ENCODE data around the gene ST3GAL4. TPM values are rescaled to one million over a fixed set of nuclear protein-coding genes. Genes with fewer than 3 reads are reported as not detected.

Gene ST3GAL4
- total and polyA plus RNA-seq, 9 of the 15 experiments (the other 6 are each of a cell fraction or from before 2014, with no cell fraction given), result 0.27 to 22.9 (median 10.5) TPM

GRCh38 chr11:126339073-126339862, 16.2 kb upstream of the ST3GAL4 start:
- Histone ChIP-seq H3K9me3 (replicated peaks; ENCODE audit: control insufficient read depth, insufficient read depth, low read depth, low read length) (no peaks in the 10 kb centered on the region), H3K9me1 (ENCODE audit: control insufficient read depth, insufficient read depth, low read length) (peaks cover 3% of the 10 kb centered on the region), H3K36me3 (ENCODE audit: control insufficient read depth, insufficient read depth, low read length) (peaks cover 34% of the 10 kb centered on the region; the same call in 2 of the 3 replicates), H4K20me1 (replicated peaks; ENCODE audit: control insufficient read depth, insufficient read depth, low read length) (no peaks in the 10 kb centered on the region), H3K4me1 (replicated peaks in 1 of 2; ENCODE audit: control insufficient read depth in 2 of 2, insufficient read depth in 2 of 2, low read length in 2 of 2) (peaks cover 9 to 23% of the 10 kb centered on the region in 2 experiments; a peak in 4 of 5 replicates), H3K27me3 (ENCODE audit: control insufficient read depth in 2 of 2, insufficient read depth in 2 of 2, low read length in 2 of 2) (no peaks in the 10 kb centered on the region), H3K4me2 (ENCODE audit: insufficient read depth, low read length) (no peak overlapping the region), H3K79me2 (ENCODE audit: control insufficient read depth, insufficient read depth, low read length) (no peaks in the 10 kb centered on the region; the same call in 2 of the 3 replicates), H2AFZ (ENCODE audit: low read depth, low read length) (no peak overlapping the region), H3K4me3 (no peak overlapping the region), H3K27ac (ENCODE audit: extremely low read depth, low read depth, low read length) (no peak overlapping the region), H3K9ac (ENCODE audit: insufficient read depth in 1 of 2, low read depth in 2 of 2, low read length in 2 of 2) (peak overlapping the region in 1 of 2 experiments; percentile 12; a peak in 1 of 4 replicates)
- TF ChIP-seq MYNN (IDR thresholded peaks at IDR 0.05) (no peak), MYNN (CRISPR knock-in tag; IDR thresholded peaks at IDR 0.05) (no peak), SRSF9 (IDR thresholded peaks at IDR 0.05; ENCODE audit: borderline replicate concordance, low read depth, low read length) (no peak)
- DNase-seq (ENCODE audit: extremely low read depth in 1 of 4, low spot score in 3 of 4) (no peak), ATAC-seq (no peak), FAIRE-seq (no peak)
- in situ Hi-C loops (cut with MboI) (no loop called here), intact Hi-C loops (cut with micrococcal nuclease) (no loop called here)
- BruUV-seq (replicated peaks), result no TSS peak
- ChIA-PET POLR2A (no interaction called here), CTCF (ENCODE audit: low intra/inter-chr PET ratio) (no interaction called here)
- WGBS (ENCODE audit: insufficient coverage, low coverage, missing lambda C conversion rate), result 77% methylated on average over 15 of the region's 15 CpGs

GRCh38 chr11:126339863-126340434, 15.5 kb upstream of the ST3GAL4 start:
- 76% methylated on average over 11 of the region's 11 CpGs for WGBS (ENCODE audit: insufficient coverage, low coverage, missing lambda C conversion rate)
- Histone ChIP-seq H3K9me1 (ENCODE audit: control insufficient read depth, insufficient read depth, low read length) (peaks cover 3% of the 10 kb centered on the region), H3K4me3 (no peak overlapping the region), H3K79me2 (ENCODE audit: control insufficient read depth, insufficient read depth, low read length) (no peaks in the 10 kb centered on the region; the same call in 2 of the 3 replicates), H3K9ac (ENCODE audit: insufficient read depth in 1 of 2, low read depth in 2 of 2, low read length in 2 of 2) (no peak overlapping the region), H4K20me1 (replicated peaks; ENCODE audit: control insufficient read depth, insufficient read depth, low read length) (no peaks in the 10 kb centered on the region), H3K27ac (ENCODE audit: extremely low read depth, low read depth, low read length) (no peak overlapping the region), H2AFZ (ENCODE audit: low read depth, low read length) (no peak overlapping the region), H3K9me3 (replicated peaks; ENCODE audit: control insufficient read depth, insufficient read depth, low read depth, low read length) (no peaks in the 10 kb centered on the region), H3K36me3 (ENCODE audit: control insufficient read depth, insufficient read depth, low read length) (peaks cover 39% of the 10 kb centered on the region; the same call in 2 of the 3 replicates), H3K4me2 (ENCODE audit: insufficient read depth, low read length) (no peak overlapping the region), H3K4me1 (replicated peaks in 1 of 2; ENCODE audit: control insufficient read depth in 2 of 2, insufficient read depth in 2 of 2, low read length in 2 of 2) (peaks cover 10 to 29% of the 10 kb centered on the region in 2 experiments), H3K27me3 (ENCODE audit: control insufficient read depth in 2 of 2, insufficient read depth in 2 of 2, low read length in 2 of 2) (no peaks in the 10 kb centered on the region)
- FAIRE-seq (no peak), ATAC-seq (no peak), DNase-seq (ENCODE audit: extremely low read depth in 1 of 4, low spot score in 3 of 4) (no peak)
- TF ChIP-seq NR4A1 (CRISPR knock-in tag; IDR thresholded peaks at IDR 0.05) (no peak), NR4A1 (tag; IDR thresholded peaks at IDR 0.05) (no peak), MAFG (tag; conservative IDR thresholded peaks at IDR 0.05) (no peak), FOS (IDR thresholded peaks at IDR 0.05; ENCODE audit: extremely low read depth, insufficient read length) (no peak), XRCC5 (IDR thresholded peaks at IDR 0.05; ENCODE audit: low read depth, low read length) (no peak), GABPB1 (CRISPR knock-in tag; IDR thresholded peaks at IDR 0.05) (no peak), PHTF2 (CRISPR knock-in tag; IDR thresholded peaks at IDR 0.05) (no peak)
- TF ChIP-seq, protein P1, sequence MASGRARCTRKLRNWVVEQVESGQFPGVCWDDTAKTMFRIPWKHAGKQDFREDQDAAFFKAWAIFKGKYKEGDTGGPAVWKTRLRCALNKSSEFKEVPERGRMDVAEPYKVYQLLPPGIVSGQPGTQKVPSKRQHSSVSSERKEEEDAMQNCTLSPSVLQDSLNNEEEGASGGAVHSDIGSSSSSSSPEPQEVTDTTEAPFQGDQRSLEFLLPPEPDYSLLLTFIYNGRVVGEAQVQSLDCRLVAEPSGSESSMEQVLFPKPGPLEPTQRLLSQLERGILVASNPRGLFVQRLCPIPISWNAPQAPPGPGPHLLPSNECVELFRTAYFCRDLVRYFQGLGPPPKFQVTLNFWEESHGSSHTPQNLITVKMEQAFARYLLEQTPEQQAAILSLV (tag; IDR thresholded peaks at IDR 0.05), result no peak
- TF ChIP-seq, protein P2, sequence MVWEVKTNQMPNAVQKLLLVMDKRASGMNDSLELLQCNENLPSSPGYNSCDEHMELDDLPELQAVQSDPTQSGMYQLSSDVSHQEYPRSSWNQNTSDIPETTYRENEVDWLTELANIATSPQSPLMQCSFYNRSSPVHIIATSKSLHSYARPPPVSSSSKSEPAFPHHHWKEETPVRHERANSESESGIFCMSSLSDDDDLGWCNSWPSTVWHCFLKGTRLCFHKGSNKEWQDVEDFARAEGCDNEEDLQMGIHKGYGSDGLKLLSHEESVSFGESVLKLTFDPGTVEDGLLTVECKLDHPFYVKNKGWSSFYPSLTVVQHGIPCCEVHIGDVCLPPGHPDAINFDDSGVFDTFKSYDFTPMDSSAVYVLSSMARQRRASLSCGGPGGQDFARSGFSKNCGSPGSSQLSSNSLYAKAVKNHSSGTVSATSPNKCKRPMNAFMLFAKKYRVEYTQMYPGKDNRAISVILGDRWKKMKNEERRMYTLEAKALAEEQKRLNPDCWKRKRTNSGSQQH (CRISPR knock-in tag; IDR thresholded peaks at IDR 0.05), result no peak
- CTCF ChIA-PET (ENCODE audit: low intra/inter-chr PET ratio), result no interaction called here
- intact Hi-C loops (cut with micrococcal nuclease) (no loop called here), in situ Hi-C loops (cut with MboI) (no loop called here)
- POLR2A ChIA-PET, result interaction anchor here (1.0 kb wide), 1 partner anchor 11 kb away, joined by 5 read pairs; no protein-coding TSS in a partner anchor
- no TSS peak for BruUV-seq (replicated peaks)

Measured in K562 (cell line).